Astrocyte (in vitro differentiated cells and primary cell): ENCODE results near the gene TSEN54. TPM values are rescaled to one million over a fixed set of nuclear protein-coding genes. Genes with fewer than 3 reads are reported as not detected.

Experiments used
- DNase-seq: peaks from one replicate; pipeline ENCODE4 v3.0.0-alpha.2; 2010; ENCODE audit warnings: low read depth
- FAIRE-seq: peaks from 2 replicates; lab custom pipeline; 2011; peaks lifted over from hg19 to GRCh38; lab: Jason Lieb, UNC
- H2AFZ ChIP-seq: 2 replicates; pipeline ENCODE4 v1.6.0; 2012; ENCODE audit warnings: low read depth, low read length, inconsistent platforms
- H3K27ac ChIP-seq: 2 replicates; pipeline ENCODE4 v1.5.1; 2011; ENCODE audit warnings: low read depth, low read length, inconsistent platforms
- H3K27me3 ChIP-seq: 2 replicates; pipeline ENCODE4 v1.6.0; 2011; ENCODE audit warnings: low read length, inconsistent platforms; ENCODE audit not compliant: insufficient read depth
- H3K36me3 ChIP-seq: 2 replicates; pipeline ENCODE4 v1.5.1; 2011; ENCODE audit warnings: low read length, inconsistent platforms; ENCODE audit not compliant: insufficient read depth
- H3K4me1 ChIP-seq: 2 replicates; pipeline ENCODE4 v1.5.1; 2011; ENCODE audit warnings: low read length, inconsistent platforms; ENCODE audit not compliant: insufficient read depth
- H3K4me2 ChIP-seq: 2 replicates; pipeline ENCODE4 v1.6.0; 2012; ENCODE audit warnings: low read length, inconsistent platforms
- H3K4me3 ChIP-seq: 2 replicates; pipeline ENCODE4 v1.5.1; 2011; ENCODE audit warnings: low read depth, mild to moderate bottlenecking, low read length, inconsistent platforms; ENCODE audit not compliant: insufficient read depth
- H3K79me2 ChIP-seq: 2 replicates; pipeline ENCODE4 v1.6.0; 2012; ENCODE audit warnings: mild to moderate bottlenecking, low read length, inconsistent platforms; ENCODE audit not compliant: insufficient read depth
- H3K9ac ChIP-seq: 2 replicates; pipeline ENCODE4 v1.6.0; 2012; ENCODE audit warnings: mild to moderate bottlenecking, low read length, inconsistent platforms
- H3K9me3 ChIP-seq: 2 replicates; pipeline ENCODE4 v1.5.1; 2012; ENCODE audit warnings: low read depth, mild to moderate bottlenecking, low read length, inconsistent platforms; ENCODE audit not compliant: insufficient read depth
- H4K20me1 ChIP-seq: 2 replicates; pipeline ENCODE4 v1.6.0; 2012; ENCODE audit warnings: low read length, inconsistent platforms; ENCODE audit not compliant: insufficient read depth
- H3K27ac Mint-ChIP-seq: one replicate; pipeline ENCODE4 v1.8.0; 2021; ENCODE audit warnings: mild to moderate bottlenecking, mixed read lengths; ENCODE audit not compliant: unreplicated experiment
- H3K27me3 Mint-ChIP-seq: one replicate; pipeline ENCODE4 v1.8.0; 2021; ENCODE audit warnings: low read depth, mixed read lengths; ENCODE audit not compliant: unreplicated experiment
- H3K36me3 Mint-ChIP-seq: one replicate; pipeline ENCODE4 v1.8.0; 2021; ENCODE audit warnings: low read depth, mixed read lengths; ENCODE audit not compliant: unreplicated experiment
- H3K4me1 Mint-ChIP-seq: one replicate; pipeline ENCODE4 v1.8.0; 2021; ENCODE audit warnings: low read depth, mixed read lengths; ENCODE audit not compliant: unreplicated experiment
- H3K4me3 Mint-ChIP-seq: one replicate; pipeline ENCODE4 v1.8.0; 2021; ENCODE audit warnings: mild to moderate bottlenecking, moderate library complexity, mixed read lengths; ENCODE audit not compliant: unreplicated experiment
- H3K9me3 Mint-ChIP-seq: one replicate; pipeline ENCODE4 v1.8.0; 2021; ENCODE audit warnings: mild to moderate bottlenecking, mixed read lengths; ENCODE audit not compliant: unreplicated experiment
- CTCF ChIP-seq: IDR thresholded peaks from 2 replicates; pipeline ENCODE4 v1.5.1; 2011; ENCODE audit warnings: low read depth, mild to moderate bottlenecking, inconsistent platforms, low read length, moderate library complexity; ENCODE audit not compliant: insufficient read depth
- EZH2 ChIP-seq: IDR thresholded peaks from 2 replicates; pipeline ENCODE4 v1.6.1; 2012; ENCODE audit warnings: mild to moderate bottlenecking, low read length, inconsistent platforms; ENCODE audit not compliant: insufficient read depth
- total RNA-seq: library from RNA; stranded (reverse); gene quantifications from 2 replicates; pipeline ENCODE4 v1.2.1, GENCODE V29; 2021

TSEN54 gene
- total RNA-seq, 1 donor from 2014 or later: 16.5 TPM

GRCh38 chr17:75565066-75565465 lies 48.7 kb downstream of the TSEN54 start:
- peaks cover 14% of the 10 kb centered on the region for H3K27me3 Mint-ChIP-seq
- FAIRE-seq (no peak), DNase-seq (no peak)
- Histone ChIP-seq H3K9me3 (no peaks in the 10 kb centered on the region), H3K36me3 (no peaks in the 10 kb centered on the region), H3K4me3 (no peak overlapping the region), H3K4me1 (no peaks in the 10 kb centered on the region), H3K4me2 (no peak overlapping the region), H3K27ac (no peak overlapping the region), H3K79me2 (no peaks in the 10 kb centered on the region), H3K9ac (no peak overlapping the region), H3K27me3 (no peaks in the 10 kb centered on the region), H2AFZ (no peak overlapping the region), H4K20me1 (no peaks in the 10 kb centered on the region)
- no peak overlapping the region for H3K27ac Mint-ChIP-seq
- no peaks in the 10 kb centered on the region for H3K4me1 Mint-ChIP-seq
- H3K4me3 Mint-ChIP-seq: no peak overlapping the region
- no peak for TF ChIP-seq CTCF
- no peak for TF ChIP-seq EZH2
- no peaks in the 10 kb centered on the region for H3K9me3 Mint-ChIP-seq
- peaks cover 2% of the 10 kb centered on the region for H3K36me3 Mint-ChIP-seq

GRCh38 chr17:75565618-75566017 lies 49.3 kb downstream of the TSEN54 start:
- Histone ChIP-seq H3K9ac (no peak overlapping the region), H3K4me1 (no peaks in the 10 kb centered on the region), H3K27ac (no peak overlapping the region), H3K27me3 (no peaks in the 10 kb centered on the region), H3K4me2 (no peak overlapping the region), H4K20me1 (no peaks in the 10 kb centered on the region), H3K9me3 (no peaks in the 10 kb centered on the region), H3K79me2 (no peaks in the 10 kb centered on the region), H3K36me3 (no peaks in the 10 kb centered on the region), H3K4me3 (no peak overlapping the region), H2AFZ (no peak overlapping the region)
- TF ChIP-seq EZH2: no peak
- TF ChIP-seq CTCF: no peak
- Mint-ChIP-seq H3K36me3 (peaks cover 2% of the 10 kb centered on the region), H3K9me3 (no peaks in the 10 kb centered on the region), H3K27ac (no peak overlapping the region), H3K4me3 (no peak overlapping the region), H3K4me1 (peaks cover under 1% of the 10 kb centered on the region), H3K27me3 (peaks cover 14% of the 10 kb centered on the region)
- no peak for DNase-seq
- no peak for FAIRE-seq

- peaks cover 1% of the 10 kb centered on the region for H3K4me1 Mint-ChIP-seq
- H3K36me3 ChIP-seq: no peaks in the 10 kb centered on the region
- H3K36me3 Mint-ChIP-seq: peaks cover 2% of the 10 kb centered on the region
- no peak overlapping the region for H3K4me3 Mint-ChIP-seq
- no peaks in the 10 kb centered on the region for H3K9me3 ChIP-seq
- H3K79me2 ChIP-seq: no peaks in the 10 kb centered on the region
- H3K9me3 Mint-ChIP-seq: no peaks in the 10 kb centered on the region
- H3K9ac ChIP-seq: no peak overlapping the region
- H3K27ac Mint-ChIP-seq: no peak overlapping the region
- H3K4me1 ChIP-seq: no peaks in the 10 kb centered on the region
- no peak for TF ChIP-seq CTCF
- no peak for TF ChIP-seq EZH2
- no peak overlapping the region for H3K4me2 ChIP-seq
- H3K27me3 Mint-ChIP-seq: peaks cover 14% of the 10 kb centered on the region
- no peak for FAIRE-seq
- no peak overlapping the region for H2AFZ ChIP-seq
- no peak overlapping the region for H3K4me3 ChIP-seq
- no peak for DNase-seq
- H4K20me1 ChIP-seq: no peaks in the 10 kb centered on the region
- no peaks in the 10 kb centered on the region for H3K27me3 ChIP-seq
- H3K27ac ChIP-seq: no peak overlapping the region
Measured at GRCh38 chr17:75566416-75566815, 50.1 kb downstream of the TSEN54 start.
